GM19238 (cell line): ENCODE results near the gene MAGI2.

Experiments used
- DNase-seq: peaks from one replicate; pipeline ENCODE4 v3.0.0; 2011; ENCODE audit warnings: low spot score; ENCODE audit not compliant: insufficient read length

MAGI2 gene

DNA sequence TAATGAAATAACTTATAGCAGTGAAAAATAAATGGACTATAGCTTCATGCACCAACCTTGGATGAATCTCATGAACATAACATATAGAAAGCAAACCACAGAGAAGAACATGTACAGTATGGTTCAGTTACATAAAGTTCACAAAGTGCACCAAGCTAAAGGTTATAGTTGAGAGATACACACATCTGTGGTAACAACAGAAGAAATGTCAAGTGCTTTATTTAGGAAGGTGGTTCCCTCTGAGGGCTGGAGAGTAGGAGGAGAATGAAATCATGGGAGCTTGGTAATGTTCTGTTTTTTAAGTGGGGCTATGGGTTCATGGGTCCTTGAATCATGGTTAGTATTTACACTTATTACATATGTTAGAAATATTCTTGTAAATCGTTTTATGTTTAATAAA, 1331.6 kb downstream of the MAGI2 start:
- DNase-seq: no peak

GRCh38 chr7:78118470-78118869, 1335.0 kb downstream of the MAGI2 start:
- DNase-seq: no peak

DNA sequence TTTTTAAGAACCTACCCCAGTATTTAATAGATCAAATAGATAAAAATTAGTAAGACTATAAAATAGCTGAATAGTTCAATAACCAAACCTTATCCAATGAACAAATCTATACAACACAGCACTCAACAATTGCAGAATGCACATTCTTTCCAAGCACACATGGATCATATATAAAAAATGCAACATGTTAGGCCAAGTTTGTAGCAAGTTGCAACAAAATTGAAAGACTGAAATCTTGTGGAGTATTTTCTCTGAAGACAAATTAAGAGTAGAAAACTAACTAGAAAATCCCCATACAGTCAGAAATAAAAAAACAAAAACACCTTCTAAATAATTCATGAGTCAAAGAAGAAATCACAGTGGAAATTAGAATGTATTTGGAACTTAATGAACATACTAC, 1337.6 kb downstream of the MAGI2 start:
- DNase-seq: no peak

DNA sequence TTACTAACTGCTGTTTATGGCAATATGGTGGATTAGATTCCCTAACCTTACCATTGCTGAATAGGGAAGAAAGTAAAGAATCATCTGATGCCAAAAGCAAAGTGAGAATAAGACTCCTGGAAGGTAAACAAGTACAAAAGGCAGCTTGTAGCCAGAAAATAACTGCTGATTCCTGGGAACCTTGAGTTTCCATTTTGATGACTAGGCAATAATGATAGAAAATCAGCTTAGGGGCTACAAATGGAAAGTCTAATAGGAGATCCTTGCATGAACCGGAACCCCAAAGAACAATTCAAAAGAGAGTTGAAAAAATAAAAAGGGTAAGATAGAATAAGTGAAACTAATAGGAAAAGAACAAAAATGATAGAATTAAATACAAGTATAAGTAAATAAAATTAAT, 1338.5 kb downstream of the MAGI2 start:
- no peak for DNase-seq

GRCh38 chr7:78112488-78112887, 1341.0 kb downstream of the MAGI2 start:
- no peak for DNase-seq

DNA sequence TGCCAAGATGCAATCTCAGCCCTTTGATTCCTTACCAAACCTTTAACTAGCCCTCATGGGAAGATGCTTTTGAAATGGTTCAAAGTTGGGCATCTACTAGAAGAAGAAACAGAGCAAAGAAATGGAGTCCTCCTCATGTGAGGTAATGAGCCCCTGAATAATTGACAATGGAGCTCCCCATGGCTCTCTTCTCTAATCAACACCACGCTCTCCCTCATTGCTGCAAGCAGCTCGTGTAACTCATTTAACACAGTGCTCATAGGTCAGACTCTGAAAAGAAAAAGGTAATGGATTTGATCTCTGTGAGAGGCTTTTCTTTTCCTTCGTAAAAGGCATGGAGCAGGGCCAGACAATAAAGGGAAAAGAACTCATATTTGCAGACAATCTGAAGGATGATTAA, 1342.1 kb downstream of the MAGI2 start:
- DNase-seq: no peak

DNA sequence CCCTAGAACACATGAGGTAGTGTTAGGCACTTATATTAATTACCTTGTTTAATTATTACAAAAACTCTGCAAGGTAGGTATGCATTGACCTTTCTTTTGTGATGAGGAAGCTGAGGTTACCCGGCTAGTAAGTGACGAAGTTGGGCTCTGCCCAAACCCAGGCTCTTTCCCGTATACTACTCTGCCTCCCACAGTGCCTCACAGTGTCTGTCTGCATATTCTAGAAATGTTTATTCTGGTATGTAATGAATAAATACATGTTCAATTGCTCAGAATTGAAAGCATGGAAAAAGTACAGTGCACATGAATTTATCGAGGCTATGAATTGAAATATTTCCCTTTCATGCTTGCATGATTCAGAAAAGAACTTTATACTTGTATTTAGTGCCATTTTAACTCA, 1350.0 kb downstream of the MAGI2 start:
- no peak for DNase-seq

- DNase-seq: no peak
These were observed 1352.4 kb downstream of the MAGI2 start for GRCh38 chr7:78101076-78101475.

- no peak for DNase-seq
These were observed 1353.6 kb downstream of the MAGI2 start for GRCh38 chr7:78099715-78100394.

- DNase-seq: no peak
These were observed 1357.9 kb downstream of the MAGI2 start for GRCh38 chr7:78095549-78095948.

GRCh38 chr7:78092331-78092730, 1361.1 kb downstream of the MAGI2 start:
- no peak for DNase-seq

DNA sequence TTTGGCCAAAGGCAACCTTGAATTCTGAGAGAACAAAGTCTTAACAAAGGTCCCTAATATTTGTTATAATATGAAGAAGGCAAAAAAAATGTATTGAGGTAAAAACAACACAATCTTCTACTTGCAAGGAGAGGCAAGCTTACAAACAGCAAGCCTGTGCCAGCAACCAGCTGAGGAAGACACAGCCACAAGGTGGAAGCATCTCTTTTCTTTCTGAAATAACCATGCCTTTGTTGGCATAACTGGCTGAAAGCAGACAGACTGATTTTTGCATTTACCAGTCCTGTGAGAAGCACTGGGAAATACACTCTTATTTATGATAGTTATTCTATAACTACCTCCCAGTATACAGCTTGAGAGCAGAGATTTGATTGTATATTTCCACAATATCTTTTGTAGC, 1362.9 kb downstream of the MAGI2 start:
- no peak for DNase-seq

DNA sequence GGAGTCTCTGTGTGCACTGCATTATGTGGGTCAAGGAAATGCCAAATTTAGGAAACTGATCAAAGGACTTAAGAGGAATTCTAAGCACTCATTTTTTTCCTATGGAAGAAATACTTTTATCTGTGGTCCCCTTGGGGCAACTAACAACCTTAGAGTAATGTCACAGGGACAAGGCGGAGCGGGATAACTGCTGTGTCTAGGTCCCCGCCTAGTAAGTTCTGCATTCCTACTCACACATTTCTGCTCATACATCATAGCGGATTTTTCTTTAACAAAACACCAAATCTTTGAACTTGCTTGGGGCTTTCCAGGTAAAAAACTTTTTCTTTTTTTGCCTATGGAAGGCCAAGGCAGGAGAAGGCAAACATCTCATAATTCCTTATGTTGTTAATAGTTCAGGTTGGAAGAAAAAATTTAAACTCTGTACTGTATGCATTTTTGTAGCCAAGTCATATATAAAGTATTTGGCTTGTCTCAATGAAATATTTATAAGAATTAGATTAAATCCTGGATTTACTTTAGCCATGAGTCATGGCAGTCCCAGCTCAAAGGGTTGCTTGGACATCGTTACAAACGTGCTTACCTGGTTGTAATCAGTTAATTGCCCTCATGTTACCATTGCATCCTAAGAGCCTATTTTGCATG, 1369.9 kb downstream of the MAGI2 start:
- no peak for DNase-seq

DNA sequence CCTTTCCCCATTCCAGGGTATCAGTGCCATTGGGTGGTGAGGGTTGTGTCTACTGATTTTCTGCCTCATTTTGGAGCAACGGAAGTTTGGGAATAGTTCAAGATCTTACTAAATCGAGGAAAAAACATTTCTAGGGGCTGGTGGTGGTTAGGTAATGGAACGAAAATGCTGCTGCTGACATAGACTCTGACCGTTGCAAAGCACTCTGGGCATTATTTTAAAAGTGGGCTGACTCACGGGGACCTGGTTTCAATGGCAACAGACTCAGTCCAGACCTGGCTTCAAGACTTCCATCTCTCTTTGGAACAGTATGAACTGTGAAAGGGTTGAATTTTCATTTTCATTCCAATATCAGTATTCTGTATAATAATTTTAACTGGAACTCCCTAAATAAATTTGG, 1370.9 kb downstream of the MAGI2 start:
- no peak for DNase-seq

GRCh38 chr7:78081888-78082287, 1371.6 kb downstream of the MAGI2 start:
- DNase-seq: no peak

GRCh38 chr7:78081344-78081743, 1372.1 kb downstream of the MAGI2 start:
- DNase-seq: no peak

GRCh38 chr7:78080811-78081210, 1372.7 kb downstream of the MAGI2 start:
- DNase-seq: no peak

GRCh38 chr7:78080241-78080640, 1373.2 kb downstream of the MAGI2 start:
- DNase-seq: no peak

DNA sequence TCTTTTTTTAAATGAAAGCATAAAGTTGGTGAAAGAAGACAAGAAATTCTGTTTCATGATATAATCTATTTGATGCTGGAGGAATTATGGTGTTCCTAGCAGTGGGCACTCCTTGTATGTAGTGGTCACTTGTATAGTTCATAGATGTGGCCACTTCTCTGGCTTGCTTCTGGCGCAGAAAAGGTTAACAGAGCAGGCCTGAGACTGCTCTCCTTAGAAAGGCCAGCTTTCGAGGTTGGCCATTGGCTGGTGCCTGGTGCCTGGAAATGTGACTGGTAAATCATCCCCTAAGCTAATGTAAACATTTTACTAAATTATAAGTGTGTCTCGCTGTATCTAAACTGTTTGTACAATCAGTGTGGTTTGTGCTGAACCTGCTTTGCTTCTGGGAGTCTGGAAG, 1378.8 kb downstream of the MAGI2 start:
- DNase-seq: no peak

GRCh38 chr7:78073609-78074382, 1379.7 kb downstream of the MAGI2 start:
- no peak for DNase-seq

GRCh38 chr7:78072201-78072590, 1381.3 kb downstream of the MAGI2 start:
- no peak for DNase-seq

- no peak for DNase-seq
These were observed 1381.8 kb downstream of the MAGI2 start for GRCh38 chr7:78071491-78072200.
